K562 (cell line): ENCODE results near the gene LY6G6F. TPM values are rescaled to one million over a fixed set of nuclear protein-coding genes. Genes with fewer than 3 reads are reported as not detected.

Experiments
- EHMT2 ChIP-seq: fragments of 450-650 bp; IDR thresholded peaks from 2 replicates; pipeline ENCODE4 v1.6.1; 2018; ENCODE audit warnings: antibody characterized with exemption
- FOXJ2 ChIP-seq: fragments of 200-800 bp; sonication (Bioruptor generic); IDR thresholded peaks from 2 replicates; pipeline ENCODE4 v1.6.1; 2016; ENCODE audit warnings: missing genetic modification characterization, missing compliant biosample characterization
- HDAC1 ChIP-seq, 2 experiments: fragments of 450-650 bp; IDR thresholded peaks; 2 replicates each; pipeline ENCODE4 v1.6.1; 2016 to 2017; ENCODE audit warnings: inconsistent platforms in 1 of 2, mild to moderate bottlenecking in 1 of 2, moderate library complexity in 1 of 2
- MAFF ChIP-seq: IDR thresholded peaks from 2 replicates; pipeline ENCODE4 v1.6.1; 2012; ENCODE audit warnings: low read length, improper control_type of control experiment
- PHF20 ChIP-seq: fragments of 450-650 bp; IDR thresholded peaks from 2 replicates; pipeline ENCODE4 v1.6.1; 2018; ENCODE audit not compliant: partially characterized antibody
- RNF2 ChIP-seq: sonication (generic); IDR thresholded peaks from 2 replicates; pipeline ENCODE4 v1.6.1; 2016
- SIRT6 ChIP-seq: IDR thresholded peaks from one replicate; pipeline ENCODE4 v1.6.1; 2012; ENCODE audit warnings: low read depth, mild to moderate bottlenecking, control low read depth, inconsistent platforms, low read length, moderate library complexity
- ZFX ChIP-seq: sonication (generic); formaldehyde crosslinking; IDR thresholded peaks from 2 replicates; pipeline ENCODE4 v1.8.0; 2022; ENCODE audit warnings: mild to moderate bottlenecking, missing genetic modification reagents, moderate library complexity
- ZNF707 ChIP-seq: fragments of 250-450 bp; sonication (Bioruptor Pico); conservative IDR thresholded peaks from 2 replicates; pipeline ENCODE4 v1.8.0; 2022; ENCODE audit warnings: inconsistent platforms, mild to moderate bottlenecking, moderate library complexity
- polyA plus RNA-seq, 8 experiments: library from polyadenylated mRNA; depleted of rRNA in 4 of 8; stranded (reverse) in 5 of 8; unstranded in 3 of 8; fragments of >200 nt; fragmentation: Nextera tagmentation in 2 of 8; fragmentation: Illumina TruSeq in 1 of 8; extraction: Ambion mirVana in 2 of 8; extraction: Trizol in 1 of 8; gene quantifications; 2 replicates each; pipeline versions ENCODE4 v1.2.1 to v1.2.3, GENCODE V29; 2011 to 2014; ENCODE audit warnings: inconsistent platforms in 1 of 8, missing spikeins in 1 of 8
- total RNA-seq, 7 experiments: library from RNA; depleted of rRNA in 6 of 7; stranded (reverse); fragments of >200 nt in 6 of 7; fragmentation: Illumina TruSeq in 2 of 7; extraction: Trizol in 2 of 7; gene quantifications; 2 replicates each; pipeline versions ENCODE4 v1.2.1 to v1.2.3, GENCODE V29; 2011 to 2021; ENCODE audit warnings: low replicate concordance in 1 of 7
- TF ChIP-seq, protein P1 (sequence below): fragments of 250-450 bp; sonication (Bioruptor Pico); IDR thresholded peaks from 2 replicates; pipeline ENCODE4 v1.5.0; 2021; ENCODE audit warnings: mild to moderate bottlenecking, borderline replicate concordance
- TF ChIP-seq, protein P2 (sequence below): fragments of 250-450 bp; sonication (Bioruptor Pico); IDR thresholded peaks from 2 replicates; pipeline ENCODE4 v1.8.0; 2021; ENCODE audit warnings: moderate library complexity, mild to moderate bottlenecking, inconsistent platforms
- TF ChIP-seq, protein P3 (sequence below): fragments of 450-650 bp; IDR thresholded peaks from 2 replicates; pipeline ENCODE4 v1.6.1; 2016; ENCODE audit warnings: missing biosample characterization, missing genetic modification characterization
- TF ChIP-seq, protein P4 (sequence below): fragments of 450-650 bp; IDR thresholded peaks from 2 replicates; pipeline ENCODE4 v1.6.1; 2014; ENCODE audit warnings: low read depth, mild to moderate bottlenecking, moderate library complexity, borderline replicate concordance
- TF ChIP-seq, protein P5 (sequence below): IDR thresholded peaks from 3 replicates; pipeline ENCODE4 v1.6.1; 2011; ENCODE audit warnings: borderline replicate concordance, mild to moderate bottlenecking; ENCODE audit not compliant: insufficient read length, insufficient read depth

The LY6G6F gene
- total and polyA plus RNA-seq, 9 of the 15 experiments (the other 6 are each of a cell fraction or from before 2014, with no cell fraction given): 0.14 to 0.50 (median 0.28) TPM; not detected in 2

DNA sequence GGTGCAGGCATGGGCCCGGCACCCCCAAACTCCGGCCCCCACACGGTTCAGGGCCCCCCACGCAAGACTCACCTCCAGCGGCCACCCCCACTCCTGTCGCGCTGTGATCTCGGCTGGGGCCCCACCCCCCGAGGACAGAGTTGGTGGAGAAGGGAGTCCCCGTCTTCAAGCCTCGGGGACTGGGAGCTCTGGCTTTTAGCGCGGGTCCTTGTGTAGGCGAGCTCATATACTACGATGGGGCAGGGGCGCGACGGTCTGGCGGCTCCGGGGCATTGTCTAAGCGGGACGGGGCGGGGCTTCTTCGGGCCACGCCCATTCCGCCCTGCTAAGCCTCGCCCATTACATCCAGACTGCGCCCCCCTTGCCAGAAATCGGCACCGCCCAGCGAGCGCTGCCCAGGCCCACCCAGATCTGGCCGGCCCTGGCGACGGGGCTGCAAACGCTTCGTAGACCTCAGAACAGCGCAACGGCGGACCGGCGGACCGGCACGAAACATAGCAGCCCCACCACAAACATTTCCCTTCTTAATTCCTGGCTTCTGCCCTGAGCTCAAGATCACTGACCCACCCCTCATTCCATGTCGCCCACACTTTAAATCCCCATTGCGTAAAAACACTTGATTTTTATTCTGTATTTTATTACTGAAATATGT, 23.4 kb downstream of the LY6G6F start (continued):
- TF ChIP-seq, protein P1, sequence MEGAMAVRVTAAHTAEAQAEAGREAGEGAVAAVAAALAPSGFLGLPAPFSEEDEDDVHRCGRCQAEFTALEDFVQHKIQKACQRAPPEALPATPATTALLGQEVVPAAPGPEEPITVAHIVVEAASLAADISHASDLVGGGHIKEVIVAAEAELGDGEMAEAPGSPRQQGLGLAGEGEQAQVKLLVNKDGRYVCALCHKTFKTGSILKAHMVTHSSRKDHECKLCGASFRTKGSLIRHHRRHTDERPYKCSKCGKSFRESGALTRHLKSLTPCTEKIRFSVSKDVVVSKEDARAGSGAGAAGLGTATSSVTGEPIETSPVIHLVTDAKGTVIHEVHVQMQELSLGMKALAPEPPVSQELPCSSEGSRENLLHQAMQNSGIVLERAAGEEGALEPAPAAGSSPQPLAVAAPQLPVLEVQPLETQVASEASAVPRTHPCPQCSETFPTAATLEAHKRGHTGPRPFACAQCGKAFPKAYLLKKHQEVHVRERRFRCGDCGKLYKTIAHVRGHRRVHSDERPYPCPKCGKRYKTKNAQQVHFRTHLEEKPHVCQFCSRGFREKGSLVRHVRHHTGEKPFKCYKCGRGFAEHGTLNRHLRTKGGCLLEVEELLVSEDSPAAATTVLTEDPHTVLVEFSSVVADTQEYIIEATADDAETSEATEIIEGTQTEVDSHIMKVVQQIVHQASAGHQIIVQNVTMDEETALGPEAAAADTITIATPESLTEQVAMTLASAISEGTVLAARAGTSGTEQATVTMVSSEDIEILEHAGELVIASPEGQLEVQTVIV (CRISPR knock-in tag): peak; percentile 90
- TF ChIP-seq HDAC1 (IDR thresholded peaks at IDR 0.05): peak in 1 of 2 experiments; percentile 28; a peak in 1 of 4 replicates
- TF ChIP-seq, protein P2, sequence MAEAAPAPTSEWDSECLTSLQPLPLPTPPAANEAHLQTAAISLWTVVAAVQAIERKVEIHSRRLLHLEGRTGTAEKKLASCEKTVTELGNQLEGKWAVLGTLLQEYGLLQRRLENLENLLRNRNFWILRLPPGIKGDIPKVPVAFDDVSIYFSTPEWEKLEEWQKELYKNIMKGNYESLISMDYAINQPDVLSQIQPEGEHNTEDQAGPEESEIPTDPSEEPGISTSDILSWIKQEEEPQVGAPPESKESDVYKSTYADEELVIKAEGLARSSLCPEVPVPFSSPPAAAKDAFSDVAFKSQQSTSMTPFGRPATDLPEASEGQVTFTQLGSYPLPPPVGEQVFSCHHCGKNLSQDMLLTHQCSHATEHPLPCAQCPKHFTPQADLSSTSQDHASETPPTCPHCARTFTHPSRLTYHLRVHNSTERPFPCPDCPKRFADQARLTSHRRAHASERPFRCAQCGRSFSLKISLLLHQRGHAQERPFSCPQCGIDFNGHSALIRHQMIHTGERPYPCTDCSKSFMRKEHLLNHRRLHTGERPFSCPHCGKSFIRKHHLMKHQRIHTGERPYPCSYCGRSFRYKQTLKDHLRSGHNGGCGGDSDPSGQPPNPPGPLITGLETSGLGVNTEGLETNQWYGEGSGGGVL: no peak
- TF ChIP-seq, protein P3, sequence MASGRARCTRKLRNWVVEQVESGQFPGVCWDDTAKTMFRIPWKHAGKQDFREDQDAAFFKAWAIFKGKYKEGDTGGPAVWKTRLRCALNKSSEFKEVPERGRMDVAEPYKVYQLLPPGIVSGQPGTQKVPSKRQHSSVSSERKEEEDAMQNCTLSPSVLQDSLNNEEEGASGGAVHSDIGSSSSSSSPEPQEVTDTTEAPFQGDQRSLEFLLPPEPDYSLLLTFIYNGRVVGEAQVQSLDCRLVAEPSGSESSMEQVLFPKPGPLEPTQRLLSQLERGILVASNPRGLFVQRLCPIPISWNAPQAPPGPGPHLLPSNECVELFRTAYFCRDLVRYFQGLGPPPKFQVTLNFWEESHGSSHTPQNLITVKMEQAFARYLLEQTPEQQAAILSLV (tag): no peak
- no peak for TF ChIP-seq FOXJ2 (tag)
- TF ChIP-seq, protein P4, sequence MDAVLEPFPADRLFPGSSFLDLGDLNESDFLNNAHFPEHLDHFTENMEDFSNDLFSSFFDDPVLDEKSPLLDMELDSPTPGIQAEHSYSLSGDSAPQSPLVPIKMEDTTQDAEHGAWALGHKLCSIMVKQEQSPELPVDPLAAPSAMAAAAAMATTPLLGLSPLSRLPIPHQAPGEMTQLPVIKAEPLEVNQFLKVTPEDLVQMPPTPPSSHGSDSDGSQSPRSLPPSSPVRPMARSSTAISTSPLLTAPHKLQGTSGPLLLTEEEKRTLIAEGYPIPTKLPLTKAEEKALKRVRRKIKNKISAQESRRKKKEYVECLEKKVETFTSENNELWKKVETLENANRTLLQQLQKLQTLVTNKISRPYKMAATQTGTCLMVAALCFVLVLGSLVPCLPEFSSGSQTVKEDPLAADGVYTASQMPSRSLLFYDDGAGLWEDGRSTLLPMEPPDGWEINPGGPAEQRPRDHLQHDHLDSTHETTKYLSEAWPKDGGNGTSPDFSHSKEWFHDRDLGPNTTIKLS: no peak
- TF ChIP-seq ZNF707: 0 out of 2 replicates have a peak, but pooled peaks have one; percentile 35
- TF ChIP-seq MAFF: no peak
- TF ChIP-seq RNF2: no peak
- TF ChIP-seq SIRT6: peak; percentile 93
- no peak for TF ChIP-seq EHMT2
- TF ChIP-seq, protein P5, sequence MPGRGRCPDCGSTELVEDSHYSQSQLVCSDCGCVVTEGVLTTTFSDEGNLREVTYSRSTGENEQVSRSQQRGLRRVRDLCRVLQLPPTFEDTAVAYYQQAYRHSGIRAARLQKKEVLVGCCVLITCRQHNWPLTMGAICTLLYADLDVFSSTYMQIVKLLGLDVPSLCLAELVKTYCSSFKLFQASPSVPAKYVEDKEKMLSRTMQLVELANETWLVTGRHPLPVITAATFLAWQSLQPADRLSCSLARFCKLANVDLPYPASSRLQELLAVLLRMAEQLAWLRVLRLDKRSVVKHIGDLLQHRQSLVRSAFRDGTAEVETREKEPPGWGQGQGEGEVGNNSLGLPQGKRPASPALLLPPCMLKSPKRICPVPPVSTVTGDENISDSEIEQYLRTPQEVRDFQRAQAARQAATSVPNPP: no peak
- TF ChIP-seq PHF20: no peak
- no peak for TF ChIP-seq ZFX (CRISPR knock-in tag)
